HepG2 (cell line): Measurements from ENCODE around the gene SBNO1. TPM values are rescaled to one million over a fixed set of nuclear protein-coding genes. Genes with fewer than 3 reads are reported as not detected.
A peak's percentile ranks its signal among the peaks of the same experiment; 100 is the strongest.

ENCODE experiments used
- ATAC-seq: fragments of 200-7000 bp; cut with Tn5 transposase; 3 replicates; pipeline ENCODE4 v1.9.1; 2020; ENCODE audit warnings: mild to moderate bottlenecking, moderate library complexity
- BruUV-seq: library from RNA; stranded (reverse); fragments of 400-500 nt; replicated peaks from 2 replicates; lab custom pipeline; 2021; lab: Mats Ljungman, UMichigan
- CTCF ChIA-PET: fragments of 300-600 bp; formaldehyde crosslinking; extraction: SDS; loops from one replicate; lab custom pipeline; 2021; ENCODE audit warnings: low total read pairs, inconsistent platforms, low intra/inter-chr PET ratio; lab: Yijun Ruan, JAX
- POLR2A ChIA-PET: fragments of 350-600 bp; sonication (Branson Sonifier 250); formaldehyde crosslinking; loops from one replicate; lab custom pipeline; 2020; ENCODE audit warnings: antibody characterized with exemption, inconsistent platforms; lab: Yijun Ruan, JAX
- DNase-seq: peaks from one replicate; pipeline ENCODE4 v3.0.0-alpha.2; 2015; ENCODE audit warnings: low spot score
- FAIRE-seq: peaks from 3 replicates; lab custom pipeline; 2011; peaks lifted over from hg19 to GRCh38; lab: Jason Lieb, UNC
- H2AFZ ChIP-seq: one replicate; pipeline ENCODE4 v1.6.1; 2011; ENCODE audit warnings: low read length, inconsistent platforms
- H3K27ac ChIP-seq: fragments of 300-600 bp; 3 replicates; pipeline ENCODE4 v1.8.0; 2011; ENCODE audit warnings: mixed run types, mild to moderate bottlenecking, mixed read lengths, low read length, inconsistent platforms; ENCODE audit not compliant: insufficient read depth; ENCODE audit errors: extremely low read length
- H3K27me3 ChIP-seq, 2 experiments: fragments of 200-600 bp in 1 of 2; 2 replicates in 1 of 2; 3 replicates in 1 of 2; pipeline versions ENCODE4 v1.6.0 to v1.8.0; 2011; ENCODE audit warnings: low read length in 2 of 2, mild to moderate bottlenecking in 2 of 2, moderate library complexity in 2 of 2, inconsistent platforms in 1 of 2; ENCODE audit not compliant: insufficient read depth in 2 of 2, control insufficient read depth in 1 of 2
- H3K36me3 ChIP-seq, 2 experiments: fragments of 200-600 bp in 1 of 2; replicated peaks in 1 of 2; 2 replicates in 1 of 2; 3 replicates in 1 of 2; pipeline versions ENCODE4 v1.5.1 to v1.8.0; 2011; ENCODE audit warnings: low read length in 2 of 2, inconsistent platforms in 1 of 2; ENCODE audit not compliant: insufficient read depth in 2 of 2, control insufficient read depth in 1 of 2
- H3K4me1 ChIP-seq: 2 replicates; pipeline ENCODE4 v1.5.1; 2012; ENCODE audit warnings: low read length, inconsistent platforms; ENCODE audit not compliant: insufficient read depth
- H3K4me2 ChIP-seq: 2 replicates; pipeline ENCODE4 v1.6.0; 2011; ENCODE audit warnings: low read depth, low read length, inconsistent platforms
- H3K4me3 ChIP-seq, 3 experiments: fragments of 200-600 bp in 1 of 3; sonication (generic), shearing (Covaris generic) in 1 of 3; replicated peaks in 1 of 3; 2 replicates each; pipeline ENCODE4 v1.5.1; 2011 to 2016; ENCODE audit warnings: low read length in 3 of 3, inconsistent platforms in 2 of 3, low read depth in 2 of 3, mild to moderate bottlenecking in 2 of 3, control low read depth in 1 of 3, mixed read lengths in 1 of 3; ENCODE audit not compliant: insufficient read depth in 1 of 3
- H3K79me2 ChIP-seq: one replicate; pipeline ENCODE4 v1.6.1; 2011; ENCODE audit warnings: low read length, inconsistent platforms; ENCODE audit not compliant: insufficient read depth
- H3K9ac ChIP-seq: 2 replicates; pipeline ENCODE4 v1.6.0; 2011; ENCODE audit warnings: mild to moderate bottlenecking, low read depth, low read length, inconsistent platforms; ENCODE audit not compliant: insufficient read depth
- H3K9me3 ChIP-seq: 2 replicates; pipeline ENCODE4 v1.5.1; 2012; ENCODE audit warnings: mild to moderate bottlenecking, low read length
- H4K20me1 ChIP-seq: 2 replicates; pipeline ENCODE4 v1.6.0; 2011; ENCODE audit warnings: inconsistent platforms, mild to moderate bottlenecking, low read length, moderate library complexity; ENCODE audit not compliant: insufficient read depth
- AGO2 ChIP-seq: fragments of 200-400 bp; formaldehyde crosslinking; optimal IDR thresholded peaks from 2 replicates; pipeline ENCODE3; 2017; ENCODE audit warnings: mild to moderate bottlenecking, low read depth, low read length, moderate library complexity
- HDAC1 ChIP-seq: sonication (generic); formaldehyde crosslinking; IDR thresholded peaks from 2 replicates; pipeline ENCODE4 v1.5.1; 2020; ENCODE audit warnings: mild to moderate bottlenecking, missing genetic modification reagents
- PITX1 ChIP-seq: sonication (generic); formaldehyde crosslinking; IDR thresholded peaks from 2 replicates; pipeline ENCODE4 v1.5.1; 2020; ENCODE audit warnings: mild to moderate bottlenecking, missing genetic modification reagents
- SALL1 ChIP-seq: sonication (generic); formaldehyde crosslinking; IDR thresholded peaks from 2 replicates; pipeline ENCODE4 v1.8.0; 2022; ENCODE audit warnings: mild to moderate bottlenecking, missing genetic modification reagents
- SMC3 ChIP-seq: IDR thresholded peaks from 2 replicates; pipeline ENCODE4 v1.6.1; 2011; ENCODE audit warnings: low read length, improper control_type of control experiment
- ZNF251 ChIP-seq: sonication (generic); formaldehyde crosslinking; IDR thresholded peaks from 2 replicates; pipeline ENCODE4 v1.9.0; 2021; ENCODE audit warnings: mild to moderate bottlenecking, missing genetic modification reagents
- ZNF296 ChIP-seq: sonication (generic); formaldehyde crosslinking; conservative IDR thresholded peaks from 2 replicates; pipeline ENCODE4 v1.5.0; 2020; ENCODE audit warnings: mild to moderate bottlenecking, missing genetic modification reagents
- ZNF598 ChIP-seq: sonication (generic); formaldehyde crosslinking; IDR thresholded peaks from 2 replicates; pipeline ENCODE4 v1.5.1; 2020; ENCODE audit warnings: mild to moderate bottlenecking, missing genetic modification reagents, borderline replicate concordance
- ZNF619 ChIP-seq: sonication (generic); formaldehyde crosslinking; IDR thresholded peaks from 2 replicates; pipeline ENCODE4 v1.4.0; 2020; ENCODE audit warnings: mild to moderate bottlenecking, missing genetic modification reagents
- WGBS: methylation state at CpG from one replicate; pipeline ENCODE4 v1.1.6; 2017; ENCODE audit warnings: low lambda C conversion rate; 5-methylcytosine and 5-hydroxymethylcytosine counted together
- in situ Hi-C: cut with HindIII; loops from 2 replicates; pipeline ENCODE4 v1.10.0; 2017; ENCODE audit warnings: low pct_unique_long_range_greater_than_20kb; ENCODE audit not compliant: extremely low pct_ligation_motif_present
- intact Hi-C: fragments of 100-400 bp; cut with micrococcal nuclease; formaldehyde crosslinking; loops from one replicate; pipeline ENCODE4 v1.10.0; 2022; ENCODE audit not compliant: unreplicated experiment
- polyA plus RNA-seq, 8 experiments: library from polyadenylated mRNA; depleted of rRNA in 3 of 8; stranded (reverse) in 7 of 8; unstranded in 1 of 8; fragments of >200 nt; fragmentation: Illumina TruSeq in 4 of 8; extraction: Trizol in 4 of 8; gene quantifications; 2 replicates each; pipeline versions ENCODE4 v1.2.1 to v1.2.3, GENCODE V29; 2011 to 2016; ENCODE audit warnings: low read depth in 4 of 8, missing spikeins in 1 of 8, mixed read lengths in 1 of 8; ENCODE audit not compliant: insufficient read depth in 1 of 8
- total RNA-seq, 5 experiments: library from RNA; depleted of rRNA; stranded (reverse); fragments of >200 nt; fragmentation: Illumina TruSeq; extraction: Trizol; gene quantifications; 2 replicates each; pipeline ENCODE4 v1.2.3, GENCODE V29; 2016; ENCODE audit warnings: low read depth in 1 of 5
- TF ChIP-seq, protein P1 (sequence below): sonication (generic); formaldehyde crosslinking; IDR thresholded peaks from 2 replicates; pipeline ENCODE4 v1.5.0; 2020; ENCODE audit warnings: mild to moderate bottlenecking, missing genetic modification reagents, moderate library complexity
- TF ChIP-seq, protein P2 (sequence below): sonication (generic); formaldehyde crosslinking; IDR thresholded peaks from 2 replicates; pipeline ENCODE4 v1.5.1; 2020; ENCODE audit warnings: mild to moderate bottlenecking, missing genetic modification reagents, moderate library complexity
- TF ChIP-seq, protein P3 (sequence below): IDR thresholded peaks from 2 replicates; pipeline ENCODE4 v1.6.1; 2018; ENCODE audit warnings: missing genetic modification reagents
- TF ChIP-seq, protein P4 (sequence below): sonication (generic); formaldehyde crosslinking; IDR thresholded peaks from 2 replicates; pipeline ENCODE4 v1.5.0; 2020; ENCODE audit warnings: mild to moderate bottlenecking, missing genetic modification reagents, borderline replicate concordance
- TF ChIP-seq, protein P5 (sequence below): sonication (generic); formaldehyde crosslinking; IDR thresholded peaks from 2 replicates; pipeline ENCODE4 v1.4.0; 2020; ENCODE audit warnings: mild to moderate bottlenecking, missing genetic modification reagents, borderline replicate concordance

Gene SBNO1
- total and polyA plus RNA-seq, 2 of the 13 experiments (the other 11 are each of a cell fraction or from before 2014, with no cell fraction given): 10.9 to 40.2 TPM

DNA sequence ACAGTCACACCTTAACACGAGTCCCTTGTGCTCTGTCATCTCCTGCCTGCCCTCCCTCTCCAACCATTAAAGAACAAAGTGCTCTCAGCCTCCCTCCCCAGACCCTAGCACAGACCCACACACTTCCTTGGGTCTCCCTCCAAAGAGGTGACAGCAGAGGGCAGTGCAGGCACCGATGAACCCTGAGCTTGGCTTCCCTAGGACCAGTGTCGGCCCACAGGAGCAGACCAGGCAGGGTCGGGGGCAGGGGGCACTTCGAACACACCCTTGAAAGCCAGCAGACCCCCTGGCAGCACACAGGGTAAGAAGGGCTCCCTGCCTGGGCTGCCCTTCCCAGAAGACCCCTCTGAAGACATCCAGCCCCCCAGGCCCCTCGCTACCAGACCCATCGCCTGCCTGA lies 100.0 kb downstream of the SBNO1 start:
- CTCF ChIA-PET: no interaction called here
- peak; percentile 36; the same call in 1 of the 2 replicates for TF ChIP-seq SMC3
- no peak for TF ChIP-seq ZNF619 (CRISPR knock-in tag)
- TF ChIP-seq, protein P1, sequence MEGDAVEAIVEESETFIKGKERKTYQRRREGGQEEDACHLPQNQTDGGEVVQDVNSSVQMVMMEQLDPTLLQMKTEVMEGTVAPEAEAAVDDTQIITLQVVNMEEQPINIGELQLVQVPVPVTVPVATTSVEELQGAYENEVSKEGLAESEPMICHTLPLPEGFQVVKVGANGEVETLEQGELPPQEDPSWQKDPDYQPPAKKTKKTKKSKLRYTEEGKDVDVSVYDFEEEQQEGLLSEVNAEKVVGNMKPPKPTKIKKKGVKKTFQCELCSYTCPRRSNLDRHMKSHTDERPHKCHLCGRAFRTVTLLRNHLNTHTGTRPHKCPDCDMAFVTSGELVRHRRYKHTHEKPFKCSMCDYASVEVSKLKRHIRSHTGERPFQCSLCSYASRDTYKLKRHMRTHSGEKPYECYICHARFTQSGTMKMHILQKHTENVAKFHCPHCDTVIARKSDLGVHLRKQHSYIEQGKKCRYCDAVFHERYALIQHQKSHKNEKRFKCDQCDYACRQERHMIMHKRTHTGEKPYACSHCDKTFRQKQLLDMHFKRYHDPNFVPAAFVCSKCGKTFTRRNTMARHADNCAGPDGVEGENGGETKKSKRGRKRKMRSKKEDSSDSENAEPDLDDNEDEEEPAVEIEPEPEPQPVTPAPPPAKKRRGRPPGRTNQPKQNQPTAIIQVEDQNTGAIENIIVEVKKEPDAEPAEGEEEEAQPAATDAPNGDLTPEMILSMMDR (CRISPR knock-in tag): peak; percentile 72
- TF ChIP-seq, protein P2, sequence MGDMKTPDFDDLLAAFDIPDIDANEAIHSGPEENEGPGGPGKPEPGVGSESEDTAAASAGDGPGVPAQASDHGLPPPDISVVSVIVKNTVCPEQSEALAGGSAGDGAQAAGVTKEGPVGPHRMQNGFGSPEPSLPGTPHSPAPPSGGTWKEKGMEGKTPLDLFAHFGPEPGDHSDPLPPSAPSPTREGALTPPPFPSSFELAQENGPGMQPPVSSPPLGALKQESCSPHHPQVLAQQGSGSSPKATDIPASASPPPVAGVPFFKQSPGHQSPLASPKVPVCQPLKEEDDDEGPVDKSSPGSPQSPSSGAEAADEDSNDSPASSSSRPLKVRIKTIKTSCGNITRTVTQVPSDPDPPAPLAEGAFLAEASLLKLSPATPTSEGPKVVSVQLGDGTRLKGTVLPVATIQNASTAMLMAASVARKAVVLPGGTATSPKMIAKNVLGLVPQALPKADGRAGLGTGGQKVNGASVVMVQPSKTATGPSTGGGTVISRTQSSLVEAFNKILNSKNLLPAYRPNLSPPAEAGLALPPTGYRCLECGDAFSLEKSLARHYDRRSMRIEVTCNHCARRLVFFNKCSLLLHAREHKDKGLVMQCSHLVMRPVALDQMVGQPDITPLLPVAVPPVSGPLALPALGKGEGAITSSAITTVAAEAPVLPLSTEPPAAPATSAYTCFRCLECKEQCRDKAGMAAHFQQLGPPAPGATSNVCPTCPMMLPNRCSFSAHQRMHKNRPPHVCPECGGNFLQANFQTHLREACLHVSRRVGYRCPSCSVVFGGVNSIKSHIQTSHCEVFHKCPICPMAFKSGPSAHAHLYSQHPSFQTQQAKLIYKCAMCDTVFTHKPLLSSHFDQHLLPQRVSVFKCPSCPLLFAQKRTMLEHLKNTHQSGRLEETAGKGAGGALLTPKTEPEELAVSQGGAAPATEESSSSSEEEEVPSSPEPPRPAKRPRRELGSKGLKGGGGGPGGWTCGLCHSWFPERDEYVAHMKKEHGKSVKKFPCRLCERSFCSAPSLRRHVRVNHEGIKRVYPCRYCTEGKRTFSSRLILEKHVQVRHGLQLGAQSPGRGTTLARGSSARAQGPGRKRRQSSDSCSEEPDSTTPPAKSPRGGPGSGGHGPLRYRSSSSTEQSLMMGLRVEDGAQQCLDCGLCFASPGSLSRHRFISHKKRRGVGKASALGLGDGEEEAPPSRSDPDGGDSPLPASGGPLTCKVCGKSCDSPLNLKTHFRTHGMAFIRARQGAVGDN (CRISPR knock-in tag): peak; percentile 50
- TF ChIP-seq AGO2: peak; percentile 69
- TF ChIP-seq, protein P3, sequence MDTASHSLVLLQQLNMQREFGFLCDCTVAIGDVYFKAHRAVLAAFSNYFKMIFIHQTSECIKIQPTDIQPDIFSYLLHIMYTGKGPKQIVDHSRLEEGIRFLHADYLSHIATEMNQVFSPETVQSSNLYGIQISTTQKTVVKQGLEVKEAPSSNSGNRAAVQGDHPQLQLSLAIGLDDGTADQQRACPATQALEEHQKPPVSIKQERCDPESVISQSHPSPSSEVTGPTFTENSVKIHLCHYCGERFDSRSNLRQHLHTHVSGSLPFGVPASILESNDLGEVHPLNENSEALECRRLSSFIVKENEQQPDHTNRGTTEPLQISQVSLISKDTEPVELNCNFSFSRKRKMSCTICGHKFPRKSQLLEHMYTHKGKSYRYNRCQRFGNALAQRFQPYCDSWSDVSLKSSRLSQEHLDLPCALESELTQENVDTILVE (CRISPR knock-in tag): no peak
- TF ChIP-seq SALL1 (CRISPR knock-in tag): 0 out of 2 replicates have a peak, but pooled peaks have one; percentile 8
- TF ChIP-seq ZNF296 (CRISPR knock-in tag): no peak
- 0 out of 2 replicates have a peak, but pooled peaks have one; percentile 21 for TF ChIP-seq PITX1 (CRISPR knock-in tag)
- TF ChIP-seq ZNF598 (CRISPR knock-in tag): no peak
- TF ChIP-seq, protein P4, sequence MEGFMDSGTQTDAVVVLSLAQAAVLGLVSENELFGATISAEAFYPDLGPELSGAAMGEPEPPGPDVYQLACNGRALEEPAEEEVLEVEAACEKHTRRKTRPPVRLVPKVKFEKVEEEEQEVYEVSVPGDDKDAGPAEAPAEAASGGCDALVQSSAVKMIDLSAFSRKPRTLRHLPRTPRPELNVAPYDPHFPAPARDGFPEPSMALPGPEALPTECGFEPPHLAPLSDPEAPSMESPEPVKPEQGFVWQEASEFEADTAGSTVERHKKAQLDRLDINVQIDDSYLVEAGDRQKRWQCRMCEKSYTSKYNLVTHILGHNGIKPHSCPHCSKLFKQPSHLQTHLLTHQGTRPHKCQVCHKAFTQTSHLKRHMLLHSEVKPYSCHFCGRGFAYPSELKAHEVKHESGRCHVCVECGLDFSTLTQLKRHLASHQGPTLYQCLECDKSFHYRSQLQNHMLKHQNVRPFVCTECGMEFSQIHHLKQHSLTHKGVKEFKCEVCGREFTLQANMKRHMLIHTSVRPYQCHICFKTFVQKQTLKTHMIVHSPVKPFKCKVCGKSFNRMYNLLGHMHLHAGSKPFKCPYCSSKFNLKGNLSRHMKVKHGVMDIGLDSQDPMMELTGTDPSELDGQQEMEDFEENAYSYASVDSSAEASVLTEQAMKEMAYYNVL (CRISPR knock-in tag): no peak
- TF ChIP-seq, protein P5, sequence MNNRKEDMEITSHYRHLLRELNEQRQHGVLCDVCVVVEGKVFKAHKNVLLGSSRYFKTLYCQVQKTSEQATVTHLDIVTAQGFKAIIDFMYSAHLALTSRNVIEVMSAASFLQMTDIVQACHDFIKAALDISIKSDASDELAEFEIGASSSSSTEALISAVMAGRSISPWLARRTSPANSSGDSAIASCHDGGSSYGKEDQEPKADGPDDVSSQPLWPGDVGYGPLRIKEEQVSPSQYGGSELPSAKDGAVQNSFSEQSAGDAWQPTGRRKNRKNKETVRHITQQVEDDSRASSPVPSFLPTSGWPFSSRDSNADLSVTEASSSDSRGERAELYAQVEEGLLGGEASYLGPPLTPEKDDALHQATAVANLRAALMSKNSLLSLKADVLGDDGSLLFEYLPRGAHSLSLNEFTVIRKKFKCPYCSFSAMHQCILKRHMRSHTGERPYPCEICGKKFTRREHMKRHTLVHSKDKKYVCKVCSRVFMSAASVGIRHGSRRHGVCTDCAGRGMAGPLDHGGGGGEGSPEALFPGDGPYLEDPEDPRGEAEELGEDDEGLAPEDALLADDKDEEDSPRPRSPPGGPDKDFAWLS (CRISPR knock-in tag): no peak
- no peak for TF ChIP-seq ZNF251
- TF ChIP-seq HDAC1: 0 out of 2 replicates have a peak, but pooled peaks have one; percentile 17

More for the DNA sequence above, 100.0 kb downstream of the SBNO1 start:
- Histone ChIP-seq H3K4me3 (no peak overlapping the region), H3K79me2 (peaks cover 34% of the 10 kb centered on the region), H3K27ac (no peak overlapping the region), H3K27me3 (no peaks in the 10 kb centered on the region), H3K9me3 (no peaks in the 10 kb centered on the region), H3K4me1 (peaks cover 15% of the 10 kb centered on the region), H3K36me3 (peaks cover 34 to 66% of the 10 kb centered on the region in 2 experiments), H3K9ac (no peak overlapping the region), H3K4me2 (no peak overlapping the region), H4K20me1 (no peaks in the 10 kb centered on the region), H2AFZ (no peak overlapping the region)
- 64% methylated on average over 7 of the region's 7 CpGs for WGBS
- ATAC-seq (peak; percentile 71), DNase-seq (peak; percentile 39), FAIRE-seq (peak; percentile 46)
- intact Hi-C loops: no loop called here
- in situ Hi-C loops: no loop called here
- POLR2A ChIA-PET: no interaction called here
- BruUV-seq: no TSS peak
